HUES64 (cell line): Measurements from ENCODE around the gene DUOXA2.
"Not testable (repeated sequence)": the region's sequence is repeated elsewhere in the genome, so short reads cannot be mapped to it uniquely, and the experiment has no call there.

Experiments used
- H3K27ac ChIP-seq: 2 replicates; pipeline ENCODE4 v1.7.0; 2013; ENCODE audit warnings: low read depth, low read length, inconsistent platforms
- H3K27me3 ChIP-seq: 2 replicates; pipeline ENCODE4 v1.6.1; 2013; ENCODE audit warnings: mild to moderate bottlenecking, low read length; ENCODE audit not compliant: insufficient read depth
- H3K36me3 ChIP-seq: 2 replicates; pipeline ENCODE4 v1.6.1; 2013; ENCODE audit warnings: mild to moderate bottlenecking, low read length; ENCODE audit not compliant: insufficient read depth
- H3K4me1 ChIP-seq: 2 replicates; pipeline ENCODE4 v1.6.1; 2013; ENCODE audit warnings: mild to moderate bottlenecking, low read length, moderate library complexity; ENCODE audit not compliant: insufficient read depth
- H3K4me3 ChIP-seq: 2 replicates; pipeline ENCODE4 v1.5.1; 2013; ENCODE audit warnings: mild to moderate bottlenecking, low read length, moderate library complexity
- H3K9ac ChIP-seq: 2 replicates; pipeline ENCODE4 v1.6.1; 2013; ENCODE audit warnings: mild to moderate bottlenecking, low read depth, low read length
- H3K9me3 ChIP-seq: 2 replicates; pipeline ENCODE4 v1.6.1; 2013; ENCODE audit warnings: low read depth, low read length; ENCODE audit not compliant: insufficient read depth
- WGBS: fragments of 150-250, 120-280 bp; methylation state at CpG from one replicate; pipeline ENCODE4 v1.1.7; 2013; ENCODE audit warnings: missing lambda C conversion rate; 5-methylcytosine and 5-hydroxymethylcytosine counted together

The DUOXA2 gene

GRCh38 chr15:45099549-45100165 lies 14.5 kb upstream of the DUOXA2 start:
- H3K9me3 ChIP-seq, result no peaks in the 10 kb centered on the region
- WGBS, result 92% methylated on average over 23 of the region's 23 CpGs
- H3K27ac ChIP-seq, result no peak overlapping the region
- no peak overlapping the region for H3K9ac ChIP-seq
- no peak overlapping the region for H3K4me3 ChIP-seq
- H3K36me3 ChIP-seq, result no peaks in the 10 kb centered on the region
- H3K4me1 ChIP-seq, result peaks cover 17% of the 10 kb centered on the region
- H3K27me3 ChIP-seq, result 0 out of 2 replicates have a peak, but pooled peaks cover 2% of the 10 kb centered on the region

- no peak overlapping the region for H3K9ac ChIP-seq
- H3K27me3 ChIP-seq, result peaks cover 2% of the 10 kb centered on the region; the same call in 1 of the 2 replicates
- 55% methylated on average over 4 of the region's 7 CpGs for WGBS
- H3K27ac ChIP-seq, result no peak overlapping the region
- H3K9me3 ChIP-seq, result no peaks in the 10 kb centered on the region
- H3K36me3 ChIP-seq, result no peaks in the 10 kb centered on the region
- H3K4me1 ChIP-seq, result peaks cover 17% of the 10 kb centered on the region
- H3K4me3 ChIP-seq, result no peak overlapping the region
These were observed 13.1 kb upstream of the DUOXA2 start for GRCh38 chr15:45100884-45101625.

- no peak overlapping the region for H3K9ac ChIP-seq
- no peak overlapping the region for H3K27ac ChIP-seq
- peaks cover 17% of the 10 kb centered on the region for H3K4me1 ChIP-seq
- H3K4me3 ChIP-seq, result no peak overlapping the region
- no peaks in the 10 kb centered on the region for H3K9me3 ChIP-seq
- 91% methylated on average over 12 of the region's 12 CpGs for WGBS
- no peaks in the 10 kb centered on the region for H3K36me3 ChIP-seq
- H3K27me3 ChIP-seq, result peaks cover 2% of the 10 kb centered on the region; the same call in 1 of the 2 replicates
These were observed 12.4 kb upstream of the DUOXA2 start for GRCh38 chr15:45101749-45102148.

GRCh38 chr15:45102226-45102625 lies 11.9 kb upstream of the DUOXA2 start:
- Histone ChIP-seq H3K9me3 (no peaks in the 10 kb centered on the region), H3K9ac (no peak overlapping the region), H3K27me3 (peaks cover 2% of the 10 kb centered on the region; the same call in 1 of the 2 replicates), H3K36me3 (no peaks in the 10 kb centered on the region), H3K4me3 (no peak overlapping the region), H3K27ac (no peak overlapping the region), H3K4me1 (peaks cover 17% of the 10 kb centered on the region)
- 94% methylated on average over 6 of the region's 6 CpGs for WGBS

GRCh38 chr15:45104170-45104569 lies 10.0 kb upstream of the DUOXA2 start:
- 99% methylated on average over 8 of the region's 9 CpGs for WGBS
- not testable (repeated sequence) for H3K27ac ChIP-seq, H3K9ac ChIP-seq, H3K27me3 ChIP-seq, H3K4me3 ChIP-seq, H3K36me3 ChIP-seq, H3K9me3 ChIP-seq
- peaks cover 17% of the 10 kb centered on the region for H3K4me1 ChIP-seq

GRCh38 chr15:45105586-45105985 lies 8.5 kb upstream of the DUOXA2 start:
- no peak overlapping the region for H3K4me3 ChIP-seq
- WGBS, result 93% methylated on average over 8 of the region's 11 CpGs

GRCh38 chr15:45106002-45106790 lies 7.9 kb upstream of the DUOXA2 start:
- Histone ChIP-seq H3K36me3 (no peaks in the 10 kb centered on the region), H3K9me3 (no peaks in the 10 kb centered on the region), H3K27ac (no peak overlapping the region), H3K9ac (no peak overlapping the region), H3K4me3 (no peak overlapping the region), H3K27me3 (peaks cover 23% of the 10 kb centered on the region), H3K4me1 (peaks cover 8% of the 10 kb centered on the region)
- WGBS, result 85% methylated on average over 15 of the region's 15 CpGs

More at GRCh38 chr15:45105586-45105985, 8.5 kb upstream of the DUOXA2 start:
- peaks cover 14% of the 10 kb centered on the region for H3K4me1 ChIP-seq
- H3K27me3 ChIP-seq, result peaks cover 20% of the 10 kb centered on the region
- no peak overlapping the region for H3K9ac ChIP-seq
- H3K27ac ChIP-seq, result no peak overlapping the region
- H3K36me3 ChIP-seq, result no peaks in the 10 kb centered on the region
- no peaks in the 10 kb centered on the region for H3K9me3 ChIP-seq

GRCh38 chr15:45107941-45108630 lies 6.0 kb upstream of the DUOXA2 start:
- no peaks in the 10 kb centered on the region for H3K9me3 ChIP-seq
- peaks cover 41% of the 10 kb centered on the region for H3K27me3 ChIP-seq
- no peak overlapping the region for H3K9ac ChIP-seq
- 0 out of 2 replicates have a peak, but pooled peaks cover 4% of the 10 kb centered on the region for H3K4me1 ChIP-seq
- H3K36me3 ChIP-seq, result no peaks in the 10 kb centered on the region
- H3K27ac ChIP-seq, result no peak overlapping the region
- H3K4me3 ChIP-seq, result no peak overlapping the region
- WGBS, result 94% methylated on average over 10 of the region's 10 CpGs

GRCh38 chr15:45110256-45110820 lies 3.8 kb upstream of the DUOXA2 start:
- H3K27me3 ChIP-seq, result peaks cover 64% of the 10 kb centered on the region
- no peak overlapping the region for H3K27ac ChIP-seq
- no peaks in the 10 kb centered on the region for H3K36me3 ChIP-seq
- no peak overlapping the region for H3K4me3 ChIP-seq
- H3K9me3 ChIP-seq, result no peaks in the 10 kb centered on the region; the same call in 1 of the 2 replicates
- peaks cover 17% of the 10 kb centered on the region; the same call in 1 of the 2 replicates for H3K4me1 ChIP-seq
- no peak overlapping the region for H3K9ac ChIP-seq
- 89% methylated on average over 11 of the region's 11 CpGs for WGBS

- peaks cover 76% of the 10 kb centered on the region for H3K27me3 ChIP-seq
- WGBS, result 49% methylated on average over 69 of the region's 71 CpGs
- H3K36me3 ChIP-seq, result no peaks in the 10 kb centered on the region
- peak overlapping the region; percentile 45; the same call in 1 of the 2 replicates for H3K4me3 ChIP-seq
- H3K4me1 ChIP-seq, result peaks cover 17% of the 10 kb centered on the region; the same call in 1 of the 2 replicates
- no peak overlapping the region for H3K9ac ChIP-seq
- no peaks in the 10 kb centered on the region; the same call in 1 of the 2 replicates for H3K9me3 ChIP-seq
- no peak overlapping the region for H3K27ac ChIP-seq
These were observed 2.6 kb upstream of the DUOXA2 start for GRCh38 chr15:45111390-45112142.
